ENCODE results near the gene GOLM1. TPM values are rescaled to one million over a fixed set of nuclear protein-coding genes. Genes with fewer than 3 reads are reported as not detected.

The GOLM1 gene
- total RNA-seq, 1 donor from 2014 or later = 126 TPM

- Mint-ChIP-seq H3K4me1 (ENCODE audit: low read depth, unreplicated experiment) (no peaks in the 10 kb centered on the region), H3K4me3 (ENCODE audit: unreplicated experiment) (no peak overlapping the region), H3K27ac (ENCODE audit: unreplicated experiment) (no peak overlapping the region), H3K36me3 (ENCODE audit: low read depth, unreplicated experiment) (no peaks in the 10 kb centered on the region), H3K27me3 (ENCODE audit: low read depth, unreplicated experiment) (peaks cover 6% of the 10 kb centered on the region), H3K9me3 (ENCODE audit: unreplicated experiment) (no peaks in the 10 kb centered on the region)
- TF ChIP-seq CTCF (IDR thresholded peaks at IDR 0.05; ENCODE audit: insufficient read depth, low read depth, low read length) (no peak), EZH2 (IDR thresholded peaks at IDR 0.05; ENCODE audit: insufficient read depth, low read length) (no peak)
- FAIRE-seq (no peak), DNase-seq (ENCODE audit: low read depth) (no peak)
- no peak overlapping the region for H3K27ac ChIP-seq (ENCODE audit: low read depth, low read length)
- no peaks in the 10 kb centered on the region for H3K36me3 ChIP-seq (ENCODE audit: insufficient read depth, low read length)
- no peaks in the 10 kb centered on the region for H3K79me2 ChIP-seq (ENCODE audit: insufficient read depth, low read length)
- H3K4me3 ChIP-seq (ENCODE audit: insufficient read depth, low read depth, low read length) = no peak overlapping the region
- no peaks in the 10 kb centered on the region for H3K9me3 ChIP-seq (ENCODE audit: insufficient read depth, low read depth, low read length)
- H3K9ac ChIP-seq (ENCODE audit: low read length) = no peak overlapping the region
- H3K27me3 ChIP-seq (ENCODE audit: insufficient read depth, low read length) = peaks cover 6% of the 10 kb centered on the region
- no peak overlapping the region for H2AFZ ChIP-seq (ENCODE audit: low read depth, low read length)
- no peaks in the 10 kb centered on the region for H3K4me1 ChIP-seq (ENCODE audit: insufficient read depth, low read length)
- H3K4me2 ChIP-seq (ENCODE audit: low read length) = no peak overlapping the region
- H4K20me1 ChIP-seq (ENCODE audit: insufficient read depth, low read length) = no peaks in the 10 kb centered on the region
Measured at GRCh38 chr9:86116425-86116824, 17.1 kb upstream of the GOLM1 start.

- FAIRE-seq = no peak
- no peaks in the 10 kb centered on the region for H3K9me3 ChIP-seq (ENCODE audit: insufficient read depth, low read depth, low read length)
- no peak overlapping the region for H2AFZ ChIP-seq (ENCODE audit: low read depth, low read length)
- H3K9ac ChIP-seq (ENCODE audit: low read length) = no peak overlapping the region
- Mint-ChIP-seq H3K4me3 (ENCODE audit: unreplicated experiment) (no peak overlapping the region), H3K27me3 (ENCODE audit: low read depth, unreplicated experiment) (peaks cover 6% of the 10 kb centered on the region), H3K9me3 (ENCODE audit: unreplicated experiment) (no peaks in the 10 kb centered on the region), H3K27ac (ENCODE audit: unreplicated experiment) (no peak overlapping the region), H3K36me3 (ENCODE audit: low read depth, unreplicated experiment) (no peaks in the 10 kb centered on the region), H3K4me1 (ENCODE audit: low read depth, unreplicated experiment) (no peaks in the 10 kb centered on the region)
- H3K4me1 ChIP-seq (ENCODE audit: insufficient read depth, low read length) = no peaks in the 10 kb centered on the region
- H3K79me2 ChIP-seq (ENCODE audit: insufficient read depth, low read length) = no peaks in the 10 kb centered on the region
- H3K4me2 ChIP-seq (ENCODE audit: low read length) = no peak overlapping the region
- DNase-seq (ENCODE audit: low read depth) = no peak
- H3K36me3 ChIP-seq (ENCODE audit: insufficient read depth, low read length) = no peaks in the 10 kb centered on the region
- peaks cover 6% of the 10 kb centered on the region for H3K27me3 ChIP-seq (ENCODE audit: insufficient read depth, low read length)
- no peak overlapping the region for H3K27ac ChIP-seq (ENCODE audit: low read depth, low read length)
- no peaks in the 10 kb centered on the region for H4K20me1 ChIP-seq (ENCODE audit: insufficient read depth, low read length)
- TF ChIP-seq EZH2 (IDR thresholded peaks at IDR 0.05; ENCODE audit: insufficient read depth, low read length) (no peak), CTCF (IDR thresholded peaks at IDR 0.05; ENCODE audit: insufficient read depth, low read depth, low read length) (no peak)
- H3K4me3 ChIP-seq (ENCODE audit: insufficient read depth, low read depth, low read length) = no peak overlapping the region
Measured at GRCh38 chr9:86115886-86116285, 16.5 kb upstream of the GOLM1 start.

DNA sequence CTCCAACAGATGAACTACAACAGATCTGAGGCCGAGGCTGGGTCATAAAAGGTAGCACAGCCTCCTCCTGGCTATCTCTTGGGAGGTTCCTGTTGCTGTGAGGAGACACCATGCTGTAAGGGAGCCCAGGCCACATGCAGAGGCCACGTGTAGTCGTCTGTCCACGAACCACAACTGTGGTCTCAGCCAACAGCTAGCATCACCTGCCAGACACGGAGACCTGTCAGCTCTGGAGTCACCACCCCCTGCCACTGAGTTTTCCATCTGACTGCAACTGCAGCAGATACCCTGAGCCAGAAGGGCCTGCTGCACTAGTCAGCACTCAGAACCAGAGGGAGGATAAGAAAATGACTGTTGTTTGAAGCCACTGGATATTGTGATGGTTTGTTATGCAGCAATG lies 12.7 kb upstream of the GOLM1 start:
- TF ChIP-seq EZH2 (IDR thresholded peaks at IDR 0.05; ENCODE audit: insufficient read depth, low read length) (no peak), CTCF (IDR thresholded peaks at IDR 0.05; ENCODE audit: insufficient read depth, low read depth, low read length) (no peak)
- Mint-ChIP-seq H3K27me3 (ENCODE audit: low read depth, unreplicated experiment) (peaks cover 6% of the 10 kb centered on the region), H3K9me3 (ENCODE audit: unreplicated experiment) (no peaks in the 10 kb centered on the region), H3K27ac (ENCODE audit: unreplicated experiment) (no peak overlapping the region), H3K4me1 (ENCODE audit: low read depth, unreplicated experiment) (peaks cover under 1% of the 10 kb centered on the region), H3K4me3 (ENCODE audit: unreplicated experiment) (no peak overlapping the region), H3K36me3 (ENCODE audit: low read depth, unreplicated experiment) (no peaks in the 10 kb centered on the region)
- no peaks in the 10 kb centered on the region for H4K20me1 ChIP-seq (ENCODE audit: insufficient read depth, low read length)
- no peak for DNase-seq (ENCODE audit: low read depth)
- H3K79me2 ChIP-seq (ENCODE audit: insufficient read depth, low read length) = no peaks in the 10 kb centered on the region
- no peaks in the 10 kb centered on the region for H3K36me3 ChIP-seq (ENCODE audit: insufficient read depth, low read length)
- H3K27ac ChIP-seq (ENCODE audit: low read depth, low read length) = no peak overlapping the region
- H3K27me3 ChIP-seq (ENCODE audit: insufficient read depth, low read length) = peaks cover 3% of the 10 kb centered on the region
- peaks cover under 1% of the 10 kb centered on the region for H3K4me1 ChIP-seq (ENCODE audit: insufficient read depth, low read length)
- H3K4me2 ChIP-seq (ENCODE audit: low read length) = no peak overlapping the region
- no peak overlapping the region for H3K4me3 ChIP-seq (ENCODE audit: insufficient read depth, low read depth, low read length)
- no peak for FAIRE-seq
- H2AFZ ChIP-seq (ENCODE audit: low read depth, low read length) = no peak overlapping the region
- no peak overlapping the region for H3K9ac ChIP-seq (ENCODE audit: low read length)
- H3K9me3 ChIP-seq (ENCODE audit: insufficient read depth, low read depth, low read length) = no peaks in the 10 kb centered on the region
